ENCODE data around the gene TCF7.

TCF7 gene

GRCh38 chr5:134183481-134183880, 69.0 kb downstream of the TCF7 start:
- no peak for DNase-seq (ENCODE audit: low read depth)

GRCh38 chr5:134184155-134185135, 70.0 kb downstream of the TCF7 start:
- DNase-seq (ENCODE audit: low read depth) = no peak

- no peak for DNase-seq (ENCODE audit: low read depth)
Measured at GRCh38 chr5:134188092-134188491, 73.6 kb downstream of the TCF7 start.

GRCh38 chr5:134189031-134189430, 74.5 kb downstream of the TCF7 start:
- no peak for DNase-seq (ENCODE audit: low read depth)

- DNase-seq (ENCODE audit: low read depth) = no peak
Measured at GRCh38 chr5:134195666-134196065, 81.2 kb downstream of the TCF7 start.
